HG02678 (cell line): ENCODE measurements around the gene MS4A6E.

Experiments used
- ATAC-seq: cut with Tn5 transposase; IDR thresholded peaks from one replicate; pipeline ENCODE4 v1.9.1; 2021; ENCODE audit warnings: mild to moderate bottlenecking, moderate library complexity; ENCODE audit not compliant: unreplicated experiment

The MS4A6E gene

DNA sequence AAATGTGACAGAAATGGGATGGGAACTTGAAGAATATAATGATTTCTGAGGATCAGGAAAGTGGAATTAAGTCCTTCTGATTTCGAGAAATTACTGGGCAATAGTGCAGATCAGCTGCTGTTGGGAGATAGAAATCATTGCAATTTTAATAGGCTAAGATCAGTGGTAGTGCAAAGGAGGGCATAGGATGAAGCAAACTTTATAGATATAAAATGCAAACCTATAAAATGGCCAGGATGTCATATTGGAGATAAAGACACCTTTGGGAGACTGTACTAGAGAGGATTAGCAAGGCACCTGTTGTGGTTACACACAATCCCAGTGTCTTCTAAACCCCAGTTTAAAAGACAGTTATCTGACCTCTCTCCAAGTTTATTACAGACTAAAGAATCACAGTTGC lies 44.8 kb downstream of the MS4A6E start:
- ATAC-seq, result no peak

DNA sequence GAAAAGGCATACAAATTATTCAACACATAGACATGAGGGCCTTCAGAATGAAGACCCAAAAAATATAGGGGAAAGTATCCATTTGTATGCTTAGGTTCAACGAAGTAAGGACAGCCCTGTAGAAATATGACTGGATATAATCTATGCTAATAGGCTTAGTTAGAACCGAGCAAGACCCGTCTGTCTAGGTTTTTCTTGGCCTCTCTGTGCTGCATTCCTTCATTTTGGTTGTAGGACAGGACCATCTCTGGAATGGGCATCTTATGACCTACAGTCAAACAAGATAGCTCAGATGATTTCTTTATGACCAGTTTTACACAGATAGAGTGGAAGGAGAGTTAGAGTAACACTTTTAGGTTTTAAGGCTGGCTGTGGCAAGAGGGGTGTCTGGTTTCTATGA lies 45.7 kb downstream of the MS4A6E start:
- no peak for ATAC-seq

DNA sequence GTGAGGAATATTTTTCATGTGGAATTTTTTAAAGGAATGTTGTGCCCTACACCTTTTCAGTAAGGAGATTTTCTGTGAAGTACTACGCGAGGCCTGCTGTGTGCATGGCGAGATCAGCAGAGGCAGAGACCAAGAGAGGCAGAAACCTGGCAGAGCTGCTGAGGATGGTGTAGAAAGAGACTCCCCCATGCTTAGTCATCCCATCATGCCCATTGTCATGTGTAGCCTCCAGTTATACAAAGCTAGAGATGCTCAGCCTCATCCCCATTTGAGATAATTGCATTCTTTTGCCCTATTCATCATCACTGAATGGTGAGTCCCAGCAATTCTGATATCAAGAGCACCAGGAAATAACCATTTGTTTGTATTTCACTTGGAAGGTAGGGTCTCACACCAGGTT lies 48.3 kb downstream of the MS4A6E start:
- no peak for ATAC-seq

DNA sequence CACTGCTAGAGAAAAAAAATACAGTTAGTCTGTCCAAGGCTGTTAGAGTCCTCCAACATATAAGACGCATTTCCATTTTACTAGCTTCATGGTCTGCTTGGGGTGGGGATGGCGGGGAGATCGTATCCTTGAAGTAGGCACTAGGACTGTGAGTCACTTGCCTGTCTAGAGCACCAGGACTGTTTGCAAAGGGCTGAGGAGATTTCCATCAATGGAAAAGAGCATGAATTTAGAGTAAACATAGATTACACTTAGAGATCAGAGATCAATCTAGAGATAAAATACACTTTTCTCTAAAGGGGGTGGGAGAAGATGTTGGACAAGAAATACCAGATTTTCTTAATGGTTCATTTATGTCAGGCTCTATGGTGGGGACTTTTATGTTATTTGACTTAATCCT lies 49.5 kb downstream of the MS4A6E start:
- ATAC-seq, result no peak

DNA sequence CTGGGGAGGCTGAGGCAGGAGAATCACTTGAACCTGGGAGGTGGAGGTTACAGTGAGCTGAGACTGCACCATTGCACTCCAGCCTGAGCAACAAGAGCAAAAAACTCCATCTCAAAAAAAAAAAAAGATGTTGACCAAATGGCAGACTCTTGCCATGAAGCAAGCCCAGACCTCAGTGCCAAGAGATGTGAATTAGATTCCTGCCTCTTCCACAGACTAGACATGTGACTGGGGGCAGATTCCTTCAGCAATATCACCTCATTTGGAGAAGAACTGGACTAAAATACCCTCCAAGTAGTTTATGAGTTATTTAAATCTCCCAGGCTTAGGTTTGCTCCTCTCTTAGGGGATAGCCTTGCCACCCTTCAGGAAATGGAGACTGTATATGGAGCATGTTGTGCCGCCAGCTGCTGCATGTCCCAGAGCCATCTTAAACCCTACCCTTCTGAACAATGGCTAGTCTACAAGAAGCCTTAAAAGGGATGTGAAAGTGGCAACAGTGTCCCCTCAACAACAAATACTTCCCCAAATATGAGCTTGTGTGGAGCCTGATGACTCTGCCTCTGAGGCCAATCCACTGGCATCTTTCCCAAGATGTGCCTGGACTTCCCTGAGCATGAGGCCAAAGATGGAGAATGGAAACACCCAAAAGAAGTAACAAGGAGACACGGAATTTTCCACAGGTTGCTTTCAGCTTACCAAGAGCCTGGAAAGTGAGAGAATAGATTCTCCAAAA lies 50.5 kb downstream of the MS4A6E start:
- ATAC-seq, result peak; percentile 40

DNA sequence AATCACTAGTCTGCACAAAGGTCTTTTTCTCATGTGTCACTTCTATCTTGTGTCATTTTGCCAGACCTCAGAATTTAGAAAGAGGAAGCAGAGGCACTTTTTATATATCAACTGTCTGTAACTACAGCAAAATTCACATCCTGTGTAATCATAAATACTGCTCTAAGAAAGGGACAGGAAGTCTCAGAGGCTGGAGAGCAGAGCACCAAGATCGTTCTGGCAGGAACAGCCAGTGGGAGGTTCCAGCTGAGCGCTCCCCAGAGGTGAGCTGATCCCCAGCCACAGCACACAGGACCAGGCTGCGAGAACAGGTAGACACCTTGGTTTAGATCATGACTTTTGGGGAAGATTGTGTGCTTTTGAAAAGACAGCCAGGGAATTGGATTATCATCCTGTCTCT lies 51.3 kb downstream of the MS4A6E start, which contains the start of gene MS4A7:
TSS of gene MS4A7 (plus strand) at position 179 of the 400 bp plus-strand sequence. CDS start 4,610 bp downstream, outside the sequence.
- ATAC-seq, result peak; percentile 89

DNA sequence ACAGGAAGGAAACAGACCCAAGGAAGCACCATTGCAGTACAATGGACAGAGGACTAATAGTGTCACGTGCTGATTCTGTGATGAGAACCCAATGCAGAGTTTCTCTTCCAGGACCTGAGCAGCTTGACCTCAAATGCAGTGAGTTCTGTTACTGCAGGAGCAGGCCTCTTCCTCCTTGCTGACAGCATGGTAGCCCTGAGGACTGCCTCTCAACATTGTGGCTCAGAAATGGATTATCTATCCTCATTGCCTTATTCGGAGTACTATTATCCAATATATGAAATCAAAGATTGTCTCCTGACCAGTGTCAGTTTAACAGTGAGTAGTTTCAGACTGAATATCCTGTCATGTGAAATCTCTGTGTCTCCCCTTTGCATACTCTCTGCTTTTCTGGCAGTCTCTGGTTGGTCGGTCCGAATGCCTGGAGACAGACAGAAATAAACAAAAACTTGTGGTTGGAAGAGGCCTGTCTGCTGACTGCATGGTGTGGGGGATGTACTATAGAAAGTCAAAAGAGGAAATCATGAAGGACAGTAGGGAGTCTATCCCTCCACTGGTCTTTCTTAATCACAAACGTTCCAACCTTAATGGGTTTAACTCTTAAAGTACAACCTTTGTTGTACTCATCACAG lies 62.3 kb downstream of the MS4A6E start:
- ATAC-seq, result peak; percentile 74

DNA sequence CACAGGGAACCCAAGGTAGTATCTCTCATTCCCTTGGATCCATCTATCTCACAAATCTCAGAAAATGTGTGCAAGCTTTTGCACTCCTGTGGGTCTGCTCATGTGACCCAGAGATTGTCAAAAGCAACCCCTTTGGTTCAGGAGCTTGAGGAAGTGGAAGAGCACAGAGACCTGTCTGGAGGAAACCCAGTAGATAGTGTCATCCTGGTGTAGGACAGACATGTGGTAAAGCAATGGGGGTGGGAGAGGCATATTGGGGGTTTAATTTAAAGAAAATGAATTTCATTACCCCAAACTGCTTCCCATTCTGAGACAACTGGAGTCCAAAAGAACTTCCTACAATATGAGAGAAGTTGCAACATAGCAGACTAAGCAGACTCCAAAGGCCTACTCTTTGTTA lies 63.4 kb downstream of the MS4A6E start:
- no peak for ATAC-seq
